HG03521 (cell line): ENCODE measurements around the gene USP16.
"Not testable (repeated sequence)": the region's sequence is repeated elsewhere in the genome, so short reads cannot be mapped to it uniquely, and the experiment has no call there.

Experiments used
- ATAC-seq: cut with Tn5 transposase; IDR thresholded peaks from one replicate; pipeline ENCODE4 v1.9.1; 2021; ENCODE audit warnings: mild to moderate bottlenecking, moderate library complexity; ENCODE audit not compliant: unreplicated experiment

USP16 gene

DNA sequence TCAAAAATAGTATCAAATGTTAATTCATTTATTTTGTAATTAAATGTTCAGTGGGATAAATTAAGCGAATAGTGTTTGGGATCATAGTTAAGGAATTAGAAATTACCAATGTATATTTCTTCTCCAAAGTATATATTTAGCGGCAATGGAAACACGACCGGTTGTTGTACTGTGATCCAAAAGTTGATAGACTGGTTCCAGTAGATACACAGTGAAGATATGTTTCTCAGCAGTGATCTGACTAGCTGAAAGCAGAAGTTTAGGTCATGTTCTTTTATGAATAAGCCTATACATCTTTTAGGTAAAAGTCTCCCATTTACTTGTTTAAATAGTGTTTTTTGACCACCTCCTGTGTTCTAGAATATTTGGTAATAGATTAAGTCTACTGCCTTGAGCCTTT, 8.8 kb downstream of the USP16 start:
- no peak for ATAC-seq

DNA sequence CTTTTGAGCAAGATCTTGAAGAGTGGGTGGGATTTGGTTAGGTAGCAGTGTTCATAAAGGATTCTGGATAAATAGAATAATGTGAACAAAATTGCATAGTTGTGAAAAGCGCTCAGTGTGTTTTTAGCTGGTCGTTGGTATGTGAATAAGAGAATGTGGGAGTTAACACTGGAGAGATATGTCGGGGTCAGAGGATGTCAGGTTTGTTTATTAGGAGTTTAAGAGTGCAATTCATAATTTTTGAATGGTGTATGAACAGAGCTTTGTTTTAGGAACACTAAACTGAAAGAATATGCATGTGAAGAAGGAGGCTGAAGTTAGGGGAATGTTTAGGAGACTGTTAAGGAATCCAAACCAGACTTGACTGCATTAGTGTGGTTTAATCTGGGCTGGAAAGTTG, 9.4 kb downstream of the USP16 start:
- no peak for ATAC-seq

DNA sequence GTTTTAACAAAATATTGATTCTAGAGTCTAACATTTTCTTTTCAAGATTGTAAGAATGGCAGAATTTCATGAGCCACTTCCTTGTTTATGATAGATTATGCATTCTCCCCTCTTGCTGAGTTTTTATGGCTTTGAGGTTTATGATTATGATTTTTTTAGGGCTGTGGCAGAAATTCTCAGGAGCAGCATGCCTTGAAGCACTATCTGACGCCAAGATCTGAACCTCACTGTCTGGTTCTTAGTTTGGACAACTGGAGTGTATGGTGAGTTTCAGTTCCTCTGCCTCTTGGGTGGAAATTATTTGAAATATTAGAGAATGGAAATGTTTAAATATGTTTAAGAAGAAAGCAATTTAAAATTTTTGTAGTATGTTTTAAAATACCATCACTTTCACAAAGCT, 10.2 kb downstream of the USP16 start:
- no peak for ATAC-seq

DNA sequence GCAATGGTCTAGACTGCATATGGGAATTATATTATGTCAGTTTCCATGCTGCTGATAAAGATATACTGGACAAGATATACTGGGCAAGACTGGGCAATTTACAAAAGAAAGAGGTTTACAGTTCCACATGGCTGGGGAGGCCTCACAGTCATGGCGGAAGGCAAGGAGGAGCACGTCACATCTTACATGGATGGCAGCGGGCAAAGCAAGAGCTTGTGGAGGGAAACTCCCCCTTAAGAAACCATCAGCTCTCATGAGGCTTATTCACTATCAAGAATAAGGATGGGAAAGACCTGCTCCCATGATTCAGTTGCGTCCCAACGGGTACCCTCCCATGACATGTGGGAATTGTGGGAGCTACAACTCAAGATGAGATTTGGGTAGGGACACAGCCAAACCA, 27.8 kb downstream of the USP16 start:
- no peak for ATAC-seq

DNA sequence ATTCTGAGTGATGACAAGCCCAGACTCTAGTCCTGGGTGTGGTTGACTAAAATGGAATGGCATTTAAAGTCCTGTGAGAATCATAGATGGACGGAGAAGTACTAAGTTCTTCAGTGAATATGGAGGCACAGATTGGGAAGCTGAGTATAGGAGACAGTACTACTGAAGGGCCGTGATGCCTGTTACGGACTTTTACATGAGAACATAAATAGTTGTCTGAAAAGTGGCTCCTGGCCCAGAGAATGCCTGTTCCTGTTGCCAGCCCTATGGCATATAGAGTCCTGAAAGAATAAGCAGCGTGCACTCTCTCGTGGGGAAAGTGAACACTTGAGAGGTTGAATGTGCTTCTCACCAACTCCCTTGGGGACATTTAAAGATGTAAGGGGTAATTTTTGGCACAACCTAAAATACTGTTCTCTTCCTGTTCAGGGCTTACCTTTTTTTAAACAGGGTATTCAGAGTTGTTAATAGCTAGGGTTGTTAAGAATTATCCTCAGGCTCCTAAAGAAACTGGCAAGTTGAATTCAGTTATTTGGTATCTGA, 28.6 kb downstream of the USP16 start:
- ATAC-seq, result no peak

DNA sequence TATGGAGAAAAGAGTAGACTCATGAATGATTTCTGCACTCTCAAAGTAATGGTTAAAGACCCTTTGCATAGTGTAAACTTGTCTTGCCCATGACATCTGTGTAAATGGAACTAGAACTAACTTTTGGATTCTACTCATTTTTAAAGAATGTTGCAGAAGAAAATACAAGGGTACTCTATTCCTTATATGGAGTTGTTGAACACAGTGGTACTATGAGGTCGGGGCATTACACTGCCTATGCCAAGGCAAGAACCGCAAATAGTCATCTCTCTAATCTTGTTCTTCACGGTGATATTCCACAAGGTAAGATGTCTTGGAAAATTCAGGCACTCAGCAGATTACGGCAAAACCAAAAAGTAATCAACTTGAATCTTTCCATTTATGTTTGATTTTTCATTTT, 29.2 kb downstream of the USP16 start:
- no peak for ATAC-seq

DNA sequence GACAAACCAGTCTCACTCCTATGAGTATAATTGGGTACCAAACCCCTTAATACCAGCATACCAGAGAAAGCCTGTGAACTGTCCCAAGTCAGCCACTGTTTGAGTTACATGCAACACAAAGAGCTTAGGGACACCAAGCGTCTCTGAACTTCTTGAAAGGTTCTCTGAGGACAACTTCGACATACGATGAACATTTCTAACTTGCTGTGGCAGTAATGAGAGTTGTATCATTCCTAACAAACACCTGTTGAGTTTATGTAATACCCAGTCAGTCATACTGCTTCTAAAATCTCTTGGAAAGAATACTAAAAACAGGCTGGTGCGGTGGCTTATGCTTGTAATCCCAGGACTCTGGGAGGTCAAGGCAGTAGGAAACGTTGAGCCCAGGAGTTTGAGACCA, 30.6 kb downstream of the USP16 start:
- no peak for ATAC-seq

DNA sequence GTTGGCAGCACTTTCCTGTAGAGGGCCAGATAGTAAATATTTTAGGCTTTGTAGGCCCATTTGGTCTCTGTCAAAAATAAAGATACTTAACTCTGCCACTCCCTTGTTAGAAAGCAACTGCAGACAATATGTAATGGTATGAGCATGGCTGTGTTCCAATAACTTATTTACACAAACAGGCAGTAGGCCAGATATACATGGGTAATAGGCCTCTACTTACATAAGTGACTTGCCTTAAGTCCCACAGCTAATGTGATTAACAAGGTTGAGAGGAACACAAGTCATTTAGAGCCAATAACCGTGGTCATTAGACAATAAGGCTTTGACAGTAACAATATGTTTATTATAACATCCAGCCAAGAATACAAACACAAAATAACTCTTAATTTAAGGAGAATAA, 31.5 kb downstream of the USP16 start:
- ATAC-seq, result no peak

DNA sequence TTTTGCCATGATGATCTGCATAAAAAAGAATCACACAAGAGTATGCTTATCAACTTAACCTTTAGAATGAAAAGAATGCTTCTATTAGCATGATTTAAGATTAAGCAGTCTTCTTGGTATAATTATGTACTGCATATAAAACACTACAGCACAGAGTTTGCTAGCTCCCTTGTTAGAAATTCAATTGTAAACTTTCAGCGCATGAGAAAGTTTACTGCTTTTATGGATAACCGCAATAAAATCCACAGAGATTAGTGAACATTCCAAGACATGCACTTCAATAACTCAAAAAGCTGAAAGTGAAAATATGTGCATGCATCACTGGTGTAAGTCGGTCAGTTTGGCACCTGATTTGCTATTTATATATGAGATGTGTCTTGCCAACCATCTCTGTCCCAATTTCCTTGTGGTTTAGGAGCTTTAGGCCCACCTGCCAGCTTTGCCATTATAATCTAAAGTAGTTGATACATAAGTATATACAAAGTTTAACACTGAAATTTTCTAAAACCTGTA, 32.1 kb downstream of the USP16 start:
- ATAC-seq, result no peak

DNA sequence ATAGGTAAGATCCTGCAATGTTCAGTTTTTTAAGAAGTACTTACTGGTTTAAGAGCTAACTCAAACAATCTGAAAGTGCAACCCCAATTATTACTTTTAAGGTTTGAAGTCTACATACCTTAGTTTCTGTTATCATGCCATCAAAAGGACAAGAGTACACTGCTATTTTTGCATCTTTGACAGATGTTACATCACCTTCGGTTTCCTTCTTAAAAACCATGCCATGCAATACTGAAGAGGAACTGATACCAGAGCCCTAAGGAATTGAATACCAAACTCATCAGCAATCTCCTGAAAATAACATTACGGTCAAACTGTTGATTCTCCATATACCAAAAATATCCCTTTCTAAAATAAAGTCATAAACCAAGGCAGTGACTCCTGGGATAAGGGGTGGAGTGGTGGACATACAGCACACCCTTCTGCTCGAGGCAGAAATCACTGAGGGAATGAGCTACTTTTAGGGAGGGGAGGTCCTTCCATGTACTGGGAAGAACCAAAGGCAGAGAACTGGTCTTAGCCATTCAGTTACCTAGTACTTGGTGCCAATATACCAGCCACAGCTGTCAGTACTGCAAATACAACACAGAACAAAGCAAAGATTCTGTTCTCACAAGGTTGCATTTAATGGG, 40.5 kb downstream of the USP16 start:
- peak; percentile 87 for ATAC-seq

DNA sequence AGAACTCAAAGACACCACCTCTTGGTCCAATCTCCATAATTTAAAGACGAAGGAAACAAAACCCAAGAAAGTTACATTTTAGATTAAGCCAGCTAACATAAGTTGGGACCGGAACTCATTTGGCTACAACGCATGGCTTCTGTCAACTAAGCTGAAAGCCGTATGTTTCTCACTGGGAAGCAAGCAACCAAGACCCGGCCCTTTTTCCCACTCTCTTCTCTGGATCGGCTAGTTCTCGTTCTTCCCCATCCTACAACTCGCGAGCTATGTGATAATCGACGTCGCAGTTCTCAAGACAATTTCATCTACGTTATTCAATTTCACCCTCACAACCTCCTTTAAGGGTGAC, 48.4 kb downstream of the USP16 start:
- ATAC-seq, result no peak

DNA sequence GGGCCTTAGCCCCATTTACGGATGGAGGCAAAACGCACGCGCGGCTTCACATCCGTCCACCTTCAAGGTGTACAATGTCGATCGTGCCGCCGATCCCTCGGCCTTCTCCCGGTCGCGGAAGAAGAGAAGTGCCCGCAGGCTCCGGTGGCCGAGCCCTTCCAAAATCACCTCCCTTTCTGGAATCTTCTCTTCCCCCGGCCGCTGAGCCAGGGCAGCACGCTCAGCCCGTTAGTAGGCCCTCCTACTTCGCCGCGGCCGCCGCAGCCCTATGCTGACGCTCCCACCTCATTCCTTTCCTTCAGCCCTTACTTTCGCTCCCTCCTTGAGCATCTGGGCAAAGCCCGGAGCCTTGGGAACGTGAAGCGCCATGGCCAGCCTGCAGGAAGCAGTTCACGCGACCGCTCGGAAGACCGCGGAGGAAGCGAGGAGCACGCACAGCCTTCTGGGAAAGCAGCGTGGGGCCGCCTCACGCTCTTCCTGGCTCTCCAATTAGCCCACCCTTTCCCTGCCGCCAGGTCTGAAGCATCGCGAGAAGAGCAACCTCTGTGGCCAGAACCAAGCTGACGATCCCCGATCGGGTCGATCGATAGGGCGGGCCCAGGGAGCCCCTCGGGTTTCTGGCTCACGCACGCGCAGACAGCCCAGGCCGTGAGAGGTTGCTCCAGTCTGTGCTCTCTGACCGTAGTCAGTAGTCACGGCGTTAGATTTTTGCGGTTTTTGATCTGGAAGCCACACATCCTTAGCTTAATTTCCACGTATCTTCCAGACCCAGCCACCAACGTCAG, 48.9 kb downstream of the USP16 start, which contains the start of gene CCT8:
Gene CCT8, minus strand, starts transcription at position 427 of the 785 bp plus-strand sequence. Its CDS starts 58 bp downstream, at position 369.
- peak; percentile 94 for ATAC-seq

DNA sequence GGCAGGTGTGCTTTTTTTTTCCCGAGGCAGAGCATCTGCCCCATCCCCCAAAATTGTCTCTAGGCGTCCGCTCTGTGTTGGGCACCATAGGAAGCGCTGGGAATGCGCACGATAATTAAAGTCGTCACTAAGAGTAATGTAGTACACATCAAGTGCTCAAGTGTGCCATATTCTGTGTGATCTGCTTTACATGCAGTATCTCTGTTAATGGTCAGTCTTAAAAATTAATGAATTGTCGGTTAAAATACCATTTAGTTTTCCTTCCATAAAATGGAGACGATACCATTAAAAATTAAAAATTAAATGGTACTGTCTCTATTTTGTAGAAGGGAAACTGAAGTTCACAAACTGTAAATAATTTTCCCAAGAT, 49.5 kb downstream of the USP16 start:
- no peak for ATAC-seq

DNA sequence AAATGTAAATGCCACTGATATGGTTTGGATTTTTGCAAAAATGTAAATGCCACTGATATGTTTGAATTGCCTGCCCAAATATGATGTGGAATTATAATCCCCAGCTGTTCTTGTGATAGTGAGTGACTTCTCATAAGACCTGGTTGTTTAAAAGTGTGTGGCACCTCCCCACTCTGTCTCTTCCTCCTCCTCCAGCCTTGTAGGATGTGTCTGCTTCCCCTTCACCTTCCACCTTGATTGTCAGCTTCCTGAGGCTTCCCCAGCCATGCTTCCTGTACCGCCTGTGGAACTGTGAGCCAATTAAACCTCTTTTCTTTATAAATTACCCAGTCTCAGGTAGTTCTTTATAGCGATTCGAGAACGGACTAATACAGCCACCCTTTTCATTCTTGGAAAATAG, 50.3 kb downstream of the USP16 start:
- ATAC-seq, result no peak

DNA sequence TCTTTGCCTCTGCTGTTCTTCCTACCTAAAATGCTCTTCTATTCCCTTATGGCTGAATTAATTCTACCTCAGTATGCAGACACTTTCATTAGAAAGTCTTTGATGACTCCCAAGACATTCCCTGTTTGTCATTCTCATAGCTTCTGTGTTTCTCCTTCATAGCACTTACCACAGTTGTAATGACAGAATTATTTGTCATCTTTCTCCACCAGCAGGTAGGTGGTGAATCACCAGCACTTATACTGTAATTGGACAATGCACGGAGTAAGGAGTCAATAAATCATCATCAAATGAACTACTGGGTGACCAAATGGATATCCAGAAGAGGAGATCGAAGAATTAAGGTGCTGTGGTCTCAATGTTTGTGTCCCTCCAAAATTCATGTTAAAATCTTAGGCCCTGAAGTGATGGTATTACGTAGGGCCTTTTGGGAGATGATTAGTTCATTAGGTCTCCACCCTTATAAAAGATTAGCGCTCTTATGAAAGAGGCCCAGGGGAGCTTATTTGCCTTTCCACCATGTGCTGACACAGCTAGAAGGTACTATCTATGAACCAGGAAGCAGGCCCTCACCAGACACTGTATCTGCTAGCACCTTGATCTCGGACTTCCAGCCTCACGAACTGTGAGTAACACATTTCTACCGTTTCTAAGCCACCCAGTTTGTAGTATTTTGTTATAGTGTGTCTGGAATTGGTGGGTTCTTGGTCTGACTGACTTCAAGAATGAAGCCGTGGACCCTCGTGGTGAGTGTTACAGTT, 51.4 kb downstream of the USP16 start:
- no peak for ATAC-seq

DNA sequence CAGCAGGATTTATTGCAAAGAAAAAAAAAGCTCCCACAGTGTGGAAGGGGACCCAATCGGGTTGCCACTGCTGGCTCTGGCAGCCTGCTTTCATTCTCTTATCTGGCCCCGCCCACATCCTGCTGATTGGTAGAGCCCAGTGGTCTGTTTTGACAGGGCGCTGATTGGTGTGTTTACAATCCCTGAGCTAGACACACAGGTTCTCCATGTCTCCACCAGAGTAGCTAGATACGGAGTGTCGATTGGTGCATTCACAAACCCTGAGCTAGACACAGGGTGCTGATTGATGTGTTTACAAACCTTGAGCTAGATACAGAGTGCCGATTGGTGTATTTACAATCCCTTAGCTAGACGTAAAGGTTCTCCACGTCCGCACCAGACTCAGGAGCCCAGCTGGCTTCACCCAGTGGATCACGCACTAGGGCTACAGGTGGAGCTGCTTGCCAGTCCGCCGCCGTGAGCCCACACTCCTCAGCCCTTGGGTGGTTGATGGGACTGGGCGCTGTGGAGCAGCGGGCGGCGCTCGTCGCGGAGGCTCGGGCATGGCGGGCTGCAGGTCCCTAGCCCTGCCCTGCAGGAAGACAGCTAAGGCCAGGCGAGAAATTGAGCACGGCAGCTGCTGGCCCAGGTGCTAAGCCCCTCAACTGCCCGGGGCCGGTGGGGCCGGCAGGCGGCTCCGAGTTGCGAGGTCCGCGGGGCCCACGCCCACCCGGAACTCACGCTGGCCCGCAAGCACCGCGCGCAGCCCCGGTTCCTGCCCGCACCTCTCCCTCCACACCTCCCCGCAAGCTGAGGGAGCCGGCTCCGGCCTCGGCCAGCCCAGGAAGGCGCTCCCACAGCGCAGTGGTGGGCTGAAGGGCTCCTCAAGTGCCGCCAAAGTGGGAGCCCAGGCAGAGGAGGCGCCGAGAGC, 52.5 kb downstream of the USP16 start:
- not testable (repeated sequence) for ATAC-seq

DNA sequence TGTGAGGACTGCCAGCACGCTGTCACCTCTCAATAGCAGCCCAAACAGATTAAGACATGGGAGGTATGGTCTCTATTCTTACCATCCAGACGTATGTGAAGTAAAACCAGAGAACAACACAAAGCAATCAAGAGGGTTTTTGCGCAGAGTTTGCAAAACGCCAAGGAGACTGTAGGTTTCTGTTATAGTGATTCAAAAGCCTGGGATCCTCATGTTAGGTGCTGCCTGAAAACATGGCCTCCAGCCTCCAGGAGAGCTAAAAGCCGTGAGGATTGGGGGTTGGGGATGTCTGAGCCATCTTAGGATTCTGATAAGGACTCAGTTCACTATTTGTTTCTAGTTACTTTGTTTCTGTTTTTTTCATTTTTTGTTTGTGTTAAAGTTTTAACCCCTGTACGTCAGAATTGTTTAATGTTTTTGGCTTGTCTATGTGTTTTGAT, 53.2 kb downstream of the USP16 start:
- ATAC-seq, result no peak

DNA sequence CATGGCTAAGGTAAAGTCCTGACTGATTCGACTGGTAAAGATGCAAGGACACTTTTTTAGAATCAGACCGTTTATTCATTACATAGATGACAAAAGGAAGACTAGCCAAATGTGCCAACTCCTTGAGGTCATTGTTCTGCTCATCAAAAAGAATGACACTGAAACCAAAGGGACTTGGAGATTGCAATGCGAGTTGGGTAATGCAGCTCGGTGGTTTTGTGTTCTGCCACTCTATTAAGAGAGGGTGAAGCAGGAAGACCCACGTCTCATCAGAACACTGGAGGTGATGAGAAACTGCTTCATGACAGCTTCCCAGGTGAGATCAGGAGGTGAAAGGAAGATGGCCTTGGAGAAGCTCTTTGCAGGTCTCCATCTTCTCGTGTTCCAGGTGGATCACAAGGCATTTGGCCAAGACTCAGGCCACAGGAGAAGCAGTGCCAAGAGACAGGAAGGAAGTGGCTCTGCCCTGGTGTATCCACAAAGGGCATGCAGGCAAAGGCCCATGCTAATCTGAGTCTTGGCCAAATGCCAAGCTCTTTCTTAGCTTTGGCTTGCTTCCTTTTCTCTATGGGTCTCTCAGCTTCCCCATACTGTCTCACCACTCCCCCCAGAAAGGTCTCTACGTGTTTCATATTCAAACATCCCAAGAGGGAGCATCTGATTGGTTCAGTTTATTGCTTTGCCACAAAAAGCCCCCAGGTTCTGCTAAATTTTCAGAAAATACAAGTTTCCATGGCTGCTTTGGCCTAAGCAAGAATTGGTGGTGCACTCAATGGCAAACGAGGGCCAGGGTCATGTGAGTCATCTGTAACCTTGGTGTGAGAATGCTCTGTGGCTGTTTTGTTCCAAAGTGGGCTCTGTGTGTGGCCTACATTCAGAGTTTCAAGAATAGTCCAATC, 54.6 kb downstream of the USP16 start:
- ATAC-seq, result no peak

DNA sequence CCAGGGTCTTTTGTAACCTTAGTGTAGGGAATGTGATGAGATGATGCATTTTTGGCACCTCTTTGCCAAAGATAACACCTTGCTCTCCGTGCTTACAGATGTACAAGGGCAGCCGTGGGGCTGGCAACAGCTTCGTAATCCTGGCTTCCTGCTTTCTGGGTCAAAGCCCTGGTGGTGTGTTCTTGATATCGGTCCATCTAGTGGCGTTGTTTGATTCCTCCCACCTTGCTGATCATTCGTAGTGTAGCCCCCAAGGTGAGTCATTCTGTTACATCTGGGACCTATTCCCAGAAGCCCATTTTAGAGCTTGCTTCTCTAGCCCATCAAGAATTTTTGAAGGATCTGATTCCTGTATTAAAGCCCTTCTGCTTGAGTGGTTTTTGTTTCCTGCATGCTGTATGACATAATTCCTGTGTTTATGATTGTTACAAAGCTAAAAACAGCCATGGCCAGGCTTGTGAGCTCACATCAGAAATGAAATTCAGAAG, 56.0 kb downstream of the USP16 start:
- ATAC-seq, result no peak
